Measurements from ENCODE around the gene CAPN12. TPM values are rescaled to one million over a fixed set of nuclear protein-coding genes. Genes with fewer than 3 reads are reported as not detected.
A peak's percentile ranks its signal among the peaks of the same experiment; 100 is the strongest.

Gene CAPN12
- total and polyA plus RNA-seq, 2 experiments from 2014 or later = 19.1 to 20.5 TPM

GRCh38 chr19:38744298-38744681 is at the start of gene CAPN12 (continued):
- no peak for TF ChIP-seq REST (IDR thresholded peaks at IDR 0.05; ENCODE audit: unreplicated experiment)

- Histone ChIP-seq H3K9me2 (ENCODE audit: insufficient read depth) (no peaks in the 10 kb centered on the region), H3K36me3 (ENCODE audit: insufficient read depth) (no peaks in the 10 kb centered on the region), H3F3A (replicated peaks; ENCODE audit: low read depth) (no peaks in the 10 kb centered on the region), H3K4me1 (ENCODE audit: insufficient read depth) (peaks cover 6% of the 10 kb centered on the region; the same call in 1 of the 2 replicates), H3K27me3 (ENCODE audit: insufficient read depth) (peaks cover 11% of the 10 kb centered on the region; the same call in 1 of the 2 replicates), H3K4me3 (no peak overlapping the region), H3K27ac (ENCODE audit: low read depth) (no peak overlapping the region), H2AFZ (no peak overlapping the region), H3K4me2 (no peak overlapping the region), H4K20me1 (replicated peaks; ENCODE audit: insufficient read depth) (no peaks in the 10 kb centered on the region), H3K79me2 (replicated peaks; ENCODE audit: insufficient read depth) (no peaks in the 10 kb centered on the region)
- Mint-ChIP-seq H3K36me3 (ENCODE audit: low read depth) (no peaks in the 10 kb centered on the region), H3K4me3 (peak overlapping the region; percentile 50; the same call in 1 of the 3 replicates), H3K9me3 (peaks cover 7% of the 10 kb centered on the region; the same call in 2 of the 3 replicates), H3K27me3 (ENCODE audit: insufficient read depth, low read depth, poor library complexity) (peaks cover 12% of the 10 kb centered on the region), H3K4me1 (peaks cover 4% of the 10 kb centered on the region), H3K27ac (no peak overlapping the region)
- TF ChIP-seq CTCF (conservative IDR thresholded peaks at IDR 0.05; ENCODE audit: low read depth in 2 of 2) (no peak), STAT1 (IDR thresholded peaks at IDR 0.05; ENCODE audit: unreplicated experiment) (no peak), ZNF462 (CRISPR knock-in tag; IDR thresholded peaks at IDR 0.05) (no peak), EZH2 (IDR thresholded peaks at IDR 0.05; ENCODE audit: low read depth, unreplicated experiment) (no peak)
- DNase-seq (ENCODE audit: low spot score) (no peak), ATAC-seq (no peak)
Observed at GRCh38 chr19:38793671-38794070, 49.4 kb upstream of the CAPN12 start.
